ENCODE data around the gene SFXN1. TPM values are rescaled to one million over a fixed set of nuclear protein-coding genes. Genes with fewer than 3 reads are reported as not detected.

SFXN1 gene
- 96.1 and 122 TPM in 2 replicates for total RNA-seq

GRCh38 chr5:175478384-175479124 is at the start of gene SFXN1:
Gene SFXN1 (plus strand): TSS chr5:175478560. CDS start chr5:175492104, 13,544 bp downstream.

GRCh38 chr5:175444060-175444904 is 34.1 kb upstream of the SFXN1 start, which contains the start of gene DRD1:
Gene DRD1 (minus strand): TSS chr5:175444182. CDS start chr5:175443099, 1,083 bp downstream.

Other genes with a start within 250 kb of the SFXN1 start
- gene DRD1, start 34.4 kb upstream of the SFXN1 start, total RNA-seq: not detected in 2 replicates
- not detected in 2 replicates for gene HRH2, start 179.5 kb downstream of the SFXN1 start, total RNA-seq